ENCODE results near the gene LAX1. TPM values are rescaled to one million over a fixed set of nuclear protein-coding genes. Genes with fewer than 3 reads are reported as not detected.
A peak's percentile ranks its signal among the peaks of the same experiment; 100 is the strongest.

Gene LAX1
- total RNA-seq, 1 experiment from 2014 or later, result not detected

DNA sequence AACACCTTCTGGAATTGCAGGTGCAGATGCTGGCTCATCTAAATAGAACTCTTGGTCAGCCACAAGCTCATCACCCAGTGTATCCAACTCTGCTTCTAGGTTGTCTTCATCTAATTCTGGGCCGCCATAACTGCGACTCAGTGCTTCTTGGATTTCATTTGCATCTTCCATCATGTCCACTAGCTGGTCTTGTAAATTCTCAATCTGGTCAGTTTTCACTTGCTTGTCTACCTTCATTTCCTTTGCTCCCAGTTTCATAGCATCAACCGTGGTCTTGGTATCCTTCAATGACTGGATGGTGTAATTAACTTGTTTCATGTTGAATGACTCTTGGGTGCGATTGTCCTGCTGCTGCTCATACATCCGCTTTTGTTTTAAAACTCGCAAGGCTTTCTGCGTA, 40.7 kb downstream of the LAX1 start:
- Mint-ChIP-seq H3K9me3 (ENCODE audit: unreplicated experiment) (no peaks in the 10 kb centered on the region), H3K36me3 (ENCODE audit: insufficient read depth, unreplicated experiment) (peaks cover 99% of the 10 kb centered on the region), H3K27me3 (ENCODE audit: insufficient read depth, unreplicated experiment) (no peaks in the 10 kb centered on the region), H3K4me3 (ENCODE audit: unreplicated experiment) (no peak overlapping the region), H3K27ac (ENCODE audit: low read depth, unreplicated experiment) (no peak overlapping the region), H3K4me1 (ENCODE audit: insufficient read depth, unreplicated experiment) (peaks cover 12% of the 10 kb centered on the region)
- no peak for DNase-seq (ENCODE audit: unreplicated experiment)
- ChIA-PET POLR2A (interaction anchor here (1.0 kb wide), 1 partner anchor 55 kb away, joined by 3 read pairs; no protein-coding TSS in a partner anchor), CTCF (interaction anchor here (0.6 kb wide), 1 partner anchor 180 kb away, joined by 3 read pairs; no protein-coding TSS in a partner anchor)
- TF ChIP-seq, protein P1, sequence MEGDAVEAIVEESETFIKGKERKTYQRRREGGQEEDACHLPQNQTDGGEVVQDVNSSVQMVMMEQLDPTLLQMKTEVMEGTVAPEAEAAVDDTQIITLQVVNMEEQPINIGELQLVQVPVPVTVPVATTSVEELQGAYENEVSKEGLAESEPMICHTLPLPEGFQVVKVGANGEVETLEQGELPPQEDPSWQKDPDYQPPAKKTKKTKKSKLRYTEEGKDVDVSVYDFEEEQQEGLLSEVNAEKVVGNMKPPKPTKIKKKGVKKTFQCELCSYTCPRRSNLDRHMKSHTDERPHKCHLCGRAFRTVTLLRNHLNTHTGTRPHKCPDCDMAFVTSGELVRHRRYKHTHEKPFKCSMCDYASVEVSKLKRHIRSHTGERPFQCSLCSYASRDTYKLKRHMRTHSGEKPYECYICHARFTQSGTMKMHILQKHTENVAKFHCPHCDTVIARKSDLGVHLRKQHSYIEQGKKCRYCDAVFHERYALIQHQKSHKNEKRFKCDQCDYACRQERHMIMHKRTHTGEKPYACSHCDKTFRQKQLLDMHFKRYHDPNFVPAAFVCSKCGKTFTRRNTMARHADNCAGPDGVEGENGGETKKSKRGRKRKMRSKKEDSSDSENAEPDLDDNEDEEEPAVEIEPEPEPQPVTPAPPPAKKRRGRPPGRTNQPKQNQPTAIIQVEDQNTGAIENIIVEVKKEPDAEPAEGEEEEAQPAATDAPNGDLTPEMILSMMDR (IDR thresholded peaks at IDR 0.05; ENCODE audit: unreplicated experiment), result no peak
- intact Hi-C loops (cut with micrococcal nuclease), result no loop called here
- BruUV-seq (replicated peaks), result no TSS peak

DNA sequence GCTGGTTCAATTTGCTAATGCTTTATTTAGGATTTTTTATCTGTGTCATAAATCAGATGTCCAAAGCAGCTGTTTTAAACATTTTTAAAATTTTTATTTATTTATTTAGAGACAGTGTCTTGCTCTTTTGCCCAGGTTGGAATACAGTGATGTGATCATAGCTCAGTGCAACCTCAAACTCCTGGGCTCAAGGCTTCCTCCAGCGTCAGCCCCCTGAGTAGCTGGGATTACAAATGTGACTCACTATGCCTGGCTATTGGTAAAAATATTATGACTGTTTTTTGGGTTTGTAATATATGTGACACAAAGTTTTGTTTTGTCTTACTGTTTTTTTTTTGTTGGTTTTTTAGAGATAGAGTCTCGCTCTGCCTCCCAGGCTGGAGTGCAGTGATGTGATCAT, 42.2 kb downstream of the LAX1 start:
- Mint-ChIP-seq H3K9me3 (ENCODE audit: unreplicated experiment) (no peaks in the 10 kb centered on the region), H3K36me3 (ENCODE audit: insufficient read depth, unreplicated experiment) (peaks cover 100% of the 10 kb centered on the region), H3K4me3 (ENCODE audit: unreplicated experiment) (no peak overlapping the region), H3K27ac (ENCODE audit: low read depth, unreplicated experiment) (peak overlapping the region; percentile 75), H3K27me3 (ENCODE audit: insufficient read depth, unreplicated experiment) (no peaks in the 10 kb centered on the region), H3K4me1 (ENCODE audit: insufficient read depth, unreplicated experiment) (peaks cover 16% of the 10 kb centered on the region)
- POLR2A ChIA-PET, result interaction anchor here (0.9 to 1.5 kb wide), 5 partner anchors 9 to 115 kb away, joined by 3 to 8 read pairs (median 4); no protein-coding TSS in a partner anchor
- intact Hi-C loops (cut with micrococcal nuclease), result no loop called here
- TF ChIP-seq, protein P1 (IDR thresholded peaks at IDR 0.05; ENCODE audit: unreplicated experiment), result no peak
- no TSS peak for BruUV-seq (replicated peaks)
- CTCF ChIA-PET, result interaction anchor here (0.6 to 1.9 kb wide), 7 partner anchors 9 to 466 kb away, joined by 3 to 10 read pairs (median 4); no protein-coding TSS in a partner anchor
- no peak for DNase-seq (ENCODE audit: unreplicated experiment)

DNA sequence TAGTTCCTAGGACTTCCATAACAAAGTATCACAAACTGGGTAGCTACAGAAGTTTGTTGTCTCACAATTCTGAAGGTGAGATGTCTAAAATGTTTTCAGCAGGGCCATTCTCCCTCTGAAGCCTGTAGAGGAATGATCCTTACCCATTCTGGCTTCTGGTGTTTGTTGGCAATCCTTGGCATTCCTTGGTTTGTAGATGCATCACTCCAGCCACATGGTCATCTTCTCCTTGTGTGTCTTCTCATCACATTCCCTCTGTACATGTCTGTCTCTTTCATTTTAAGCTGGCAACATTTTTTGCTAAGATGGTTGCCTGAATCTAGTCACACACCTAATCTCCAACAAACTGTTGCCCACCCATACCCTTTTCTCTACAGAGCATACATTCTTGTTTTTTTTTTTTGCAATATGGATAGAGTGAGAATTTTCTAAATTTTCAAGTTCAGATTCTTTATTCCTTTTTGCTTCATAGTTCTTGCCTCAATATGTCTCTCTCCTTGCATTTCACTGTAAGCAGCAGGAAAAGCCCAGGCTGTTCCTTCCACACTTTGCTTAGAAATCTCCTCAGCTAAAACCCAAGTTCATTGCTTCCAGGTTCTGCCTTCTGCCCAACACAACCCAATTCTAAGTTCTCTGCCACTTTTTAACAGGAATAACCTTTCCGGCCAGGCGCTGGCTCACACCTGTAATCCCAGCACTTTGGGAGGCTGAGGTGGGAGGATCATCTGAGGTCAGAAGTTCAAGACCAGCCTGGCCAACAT, 48.8 kb downstream of the LAX1 start:
- H3K36me3 Mint-ChIP-seq (ENCODE audit: insufficient read depth, unreplicated experiment), result peaks cover 98% of the 10 kb centered on the region

DNA sequence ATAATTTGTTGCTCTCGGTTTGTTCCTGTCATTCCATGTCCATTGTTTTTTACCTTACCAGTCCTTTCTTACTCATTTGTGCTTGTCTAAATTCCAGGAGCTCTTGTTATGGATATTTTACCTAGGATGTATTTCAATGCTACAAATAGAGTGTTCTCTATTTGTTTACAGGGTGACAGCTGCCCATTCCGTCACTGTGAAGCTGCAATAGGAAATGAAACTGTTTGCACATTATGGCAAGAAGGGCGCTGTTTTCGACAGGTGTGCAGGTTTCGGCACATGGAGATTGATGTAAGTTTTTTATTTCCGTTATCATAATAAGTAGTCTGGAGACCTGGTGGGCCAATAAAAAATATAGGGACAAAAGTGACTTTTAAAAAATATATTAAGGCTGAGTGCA, 53.4 kb downstream of the LAX1 start:
- no peak overlapping the region for H3K27ac Mint-ChIP-seq (ENCODE audit: low read depth, unreplicated experiment)
- H3K27me3 Mint-ChIP-seq (ENCODE audit: insufficient read depth, unreplicated experiment), result no peaks in the 10 kb centered on the region
- ChIA-PET POLR2A (interaction anchor here (0.6 to 1.6 kb wide), 8 partner anchors 9 to 48 kb away, joined by 3 to 6 read pairs (median 4); no protein-coding TSS in a partner anchor), CTCF (interaction anchor here (0.7 to 1.1 kb wide), 5 partner anchors 9 to 1094 kb away, joined by 3 to 4 read pairs (median 4); no protein-coding TSS in a partner anchor)
- H3K4me3 Mint-ChIP-seq (ENCODE audit: unreplicated experiment), result no peak overlapping the region
- DNase-seq (ENCODE audit: unreplicated experiment), result no peak
- peaks cover 25% of the 10 kb centered on the region for H3K4me1 Mint-ChIP-seq (ENCODE audit: insufficient read depth, unreplicated experiment)
- intact Hi-C loops (cut with micrococcal nuclease), result no loop called here
- TF ChIP-seq, protein P1 (IDR thresholded peaks at IDR 0.05; ENCODE audit: unreplicated experiment), result no peak
- no peaks in the 10 kb centered on the region for H3K9me3 Mint-ChIP-seq (ENCODE audit: unreplicated experiment)
- BruUV-seq (replicated peaks), result no TSS peak
- H3K36me3 Mint-ChIP-seq (ENCODE audit: insufficient read depth, unreplicated experiment), result peaks cover 100% of the 10 kb centered on the region

More for the DNA sequence above, 48.8 kb downstream of the LAX1 start:
- POLR2A ChIA-PET, result interaction anchor here (0.7 to 1.7 kb wide), 3 partner anchors 10 to 187 kb away, joined by 3 read pairs; partner anchors contain the start of gene ATP2B4
- no peak for DNase-seq (ENCODE audit: unreplicated experiment)
- CTCF ChIA-PET, result interaction anchor here (0.6 to 1.1 kb wide), 3 partner anchors 46 to 1933 kb away, joined by 3 to 5 read pairs (median 3); no protein-coding TSS in a partner anchor
- H3K9me3 Mint-ChIP-seq (ENCODE audit: unreplicated experiment), result no peaks in the 10 kb centered on the region
- peak overlapping the region; percentile 3 for H3K27ac Mint-ChIP-seq (ENCODE audit: low read depth, unreplicated experiment)
- TF ChIP-seq, protein P1 (IDR thresholded peaks at IDR 0.05; ENCODE audit: unreplicated experiment), result no peak
- intact Hi-C loops (cut with micrococcal nuclease), result no loop called here
- no peak overlapping the region for H3K4me3 Mint-ChIP-seq (ENCODE audit: unreplicated experiment)
- H3K4me1 Mint-ChIP-seq (ENCODE audit: insufficient read depth, unreplicated experiment), result peaks cover 18% of the 10 kb centered on the region
- H3K27me3 Mint-ChIP-seq (ENCODE audit: insufficient read depth, unreplicated experiment), result no peaks in the 10 kb centered on the region
- no TSS peak for BruUV-seq (replicated peaks)

Measured in MCF 10A (cell line).